Measurements from ENCODE around the gene CTRB2.
A peak's percentile ranks its signal among the peaks of the same experiment; 100 is the strongest.

The CTRB2 gene

DNA sequence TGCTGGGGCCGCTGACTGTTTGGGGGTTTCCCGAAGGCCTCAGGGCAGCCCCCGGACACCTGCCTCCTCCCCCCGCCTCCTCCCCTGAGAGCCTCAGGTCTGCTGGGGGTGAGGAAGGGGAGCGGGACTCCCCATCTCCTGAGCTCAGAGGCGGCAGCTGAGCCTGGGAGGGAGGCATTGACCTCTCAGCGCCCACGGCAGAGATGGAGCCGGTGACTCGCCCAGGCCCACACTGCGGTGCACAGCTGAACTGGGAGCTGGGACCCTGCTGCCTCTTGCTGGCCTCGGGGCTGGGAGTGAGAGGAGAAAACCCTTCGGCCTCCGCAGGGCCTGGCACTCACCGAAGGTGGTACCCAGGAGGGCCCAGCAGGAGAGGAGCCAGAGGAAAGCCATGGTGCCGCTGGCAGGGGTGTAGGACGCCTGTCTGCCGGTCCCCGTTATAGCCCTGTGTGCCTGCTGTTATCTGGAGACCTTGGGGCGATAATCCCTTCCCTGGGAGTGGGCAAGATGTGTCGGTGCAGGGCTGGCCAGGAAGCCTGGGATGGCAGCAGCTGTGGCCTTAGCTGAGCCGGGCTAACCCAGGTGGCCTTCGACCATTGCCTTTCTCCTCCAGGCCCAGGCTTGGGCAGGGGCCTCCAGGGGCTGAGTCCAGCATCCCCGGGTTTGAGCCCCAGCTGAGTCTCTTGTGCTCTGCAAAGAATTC lies at the start of gene CTRB2:
Gene CTRB2, minus strand, starts transcription at position 413 of the 703 bp plus-strand sequence. Its CDS starts 20 bp downstream, at position 393.
- TF ChIP-seq, protein P1, sequence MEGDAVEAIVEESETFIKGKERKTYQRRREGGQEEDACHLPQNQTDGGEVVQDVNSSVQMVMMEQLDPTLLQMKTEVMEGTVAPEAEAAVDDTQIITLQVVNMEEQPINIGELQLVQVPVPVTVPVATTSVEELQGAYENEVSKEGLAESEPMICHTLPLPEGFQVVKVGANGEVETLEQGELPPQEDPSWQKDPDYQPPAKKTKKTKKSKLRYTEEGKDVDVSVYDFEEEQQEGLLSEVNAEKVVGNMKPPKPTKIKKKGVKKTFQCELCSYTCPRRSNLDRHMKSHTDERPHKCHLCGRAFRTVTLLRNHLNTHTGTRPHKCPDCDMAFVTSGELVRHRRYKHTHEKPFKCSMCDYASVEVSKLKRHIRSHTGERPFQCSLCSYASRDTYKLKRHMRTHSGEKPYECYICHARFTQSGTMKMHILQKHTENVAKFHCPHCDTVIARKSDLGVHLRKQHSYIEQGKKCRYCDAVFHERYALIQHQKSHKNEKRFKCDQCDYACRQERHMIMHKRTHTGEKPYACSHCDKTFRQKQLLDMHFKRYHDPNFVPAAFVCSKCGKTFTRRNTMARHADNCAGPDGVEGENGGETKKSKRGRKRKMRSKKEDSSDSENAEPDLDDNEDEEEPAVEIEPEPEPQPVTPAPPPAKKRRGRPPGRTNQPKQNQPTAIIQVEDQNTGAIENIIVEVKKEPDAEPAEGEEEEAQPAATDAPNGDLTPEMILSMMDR (IDR thresholded peaks at IDR 0.05; ENCODE audit: control extremely low read depth, extremely low read depth, low read depth, missing control alignments): no peak
- peak; percentile 65 for DNase-seq (ENCODE audit: extremely low spot score)
- ChIA-PET CTCF (interaction anchor here (1.7 to 2.3 kb wide), 2 partner anchors 27 to 195 kb away, joined by 3 to 20 read pairs; no protein-coding TSS in a partner anchor), POLR2A (interaction anchor here (0.6 kb wide), 1 partner anchor 204 kb away, joined by 8 read pairs; no protein-coding TSS in a partner anchor)

DNA sequence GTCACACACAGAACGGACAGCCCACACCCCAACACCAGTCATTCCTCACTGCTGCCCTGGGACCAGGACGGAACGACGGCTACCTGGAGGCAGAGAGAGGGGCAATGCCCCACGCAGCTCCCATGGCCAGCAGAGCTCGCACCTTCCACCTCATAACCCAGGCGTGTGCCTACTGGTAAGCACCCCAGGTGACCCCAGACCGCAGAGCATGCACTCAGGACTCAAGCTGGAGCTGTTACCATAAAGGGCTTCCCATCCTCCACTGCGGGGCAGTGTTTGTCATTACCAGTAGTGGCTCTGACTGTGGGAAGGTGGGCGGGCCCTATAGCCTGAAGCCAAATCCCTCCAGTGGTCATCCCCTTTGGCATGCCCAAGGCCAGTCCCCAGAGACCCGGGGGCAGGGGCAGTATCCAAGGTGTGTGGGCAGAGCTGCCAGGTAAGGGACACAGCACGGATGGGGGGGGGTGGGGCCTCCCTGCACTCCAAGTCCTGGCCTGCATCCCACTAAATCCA lies 49.2 kb upstream of the CTRB2 start:
- TF ChIP-seq, protein P1 (IDR thresholded peaks at IDR 0.05; ENCODE audit: control extremely low read depth, extremely low read depth, low read depth, missing control alignments): no peak
- POLR2A ChIA-PET: no interaction called here
- CTCF ChIA-PET: interaction anchor here (1.4 to 5.2 kb wide), 3 partner anchors 22 to 132 kb away, joined by 3 to 23 read pairs (median 7); no protein-coding TSS in a partner anchor

DNA sequence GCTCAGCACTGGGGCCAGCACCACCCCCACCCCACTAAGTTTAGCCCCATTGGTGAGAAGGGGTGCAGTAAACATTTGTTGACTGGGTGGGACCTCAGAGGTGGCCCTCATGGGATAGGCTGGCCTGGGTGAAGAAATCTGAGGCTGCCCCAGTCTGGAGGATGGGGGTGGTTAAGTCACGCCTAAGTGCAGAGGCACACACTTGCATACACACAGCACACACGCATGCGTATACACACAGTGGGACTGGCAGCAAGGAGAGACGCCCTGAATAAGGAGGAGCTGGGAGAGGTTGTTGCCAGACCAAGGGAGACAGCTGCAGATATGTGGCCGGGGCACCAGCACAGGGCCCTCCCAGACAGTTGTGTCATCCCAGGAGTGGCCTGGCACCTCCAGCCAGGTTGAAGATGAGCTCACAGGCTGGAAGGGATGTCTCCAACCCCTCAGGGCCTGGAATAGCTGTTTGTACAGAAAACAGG lies 47.4 kb upstream of the CTRB2 start:
- TF ChIP-seq, protein P1 (IDR thresholded peaks at IDR 0.05; ENCODE audit: control extremely low read depth, extremely low read depth, low read depth, missing control alignments): no peak
- ChIA-PET CTCF (interaction anchor here (1.2 to 5.2 kb wide), 4 partner anchors 13 to 149 kb away, joined by 3 to 23 read pairs (median 4); no protein-coding TSS in a partner anchor), POLR2A (no interaction called here)
- DNase-seq (ENCODE audit: extremely low spot score): no peak

More for the DNA sequence above, 49.2 kb upstream of the CTRB2 start:
- DNase-seq (ENCODE audit: extremely low spot score): no peak

DNA sequence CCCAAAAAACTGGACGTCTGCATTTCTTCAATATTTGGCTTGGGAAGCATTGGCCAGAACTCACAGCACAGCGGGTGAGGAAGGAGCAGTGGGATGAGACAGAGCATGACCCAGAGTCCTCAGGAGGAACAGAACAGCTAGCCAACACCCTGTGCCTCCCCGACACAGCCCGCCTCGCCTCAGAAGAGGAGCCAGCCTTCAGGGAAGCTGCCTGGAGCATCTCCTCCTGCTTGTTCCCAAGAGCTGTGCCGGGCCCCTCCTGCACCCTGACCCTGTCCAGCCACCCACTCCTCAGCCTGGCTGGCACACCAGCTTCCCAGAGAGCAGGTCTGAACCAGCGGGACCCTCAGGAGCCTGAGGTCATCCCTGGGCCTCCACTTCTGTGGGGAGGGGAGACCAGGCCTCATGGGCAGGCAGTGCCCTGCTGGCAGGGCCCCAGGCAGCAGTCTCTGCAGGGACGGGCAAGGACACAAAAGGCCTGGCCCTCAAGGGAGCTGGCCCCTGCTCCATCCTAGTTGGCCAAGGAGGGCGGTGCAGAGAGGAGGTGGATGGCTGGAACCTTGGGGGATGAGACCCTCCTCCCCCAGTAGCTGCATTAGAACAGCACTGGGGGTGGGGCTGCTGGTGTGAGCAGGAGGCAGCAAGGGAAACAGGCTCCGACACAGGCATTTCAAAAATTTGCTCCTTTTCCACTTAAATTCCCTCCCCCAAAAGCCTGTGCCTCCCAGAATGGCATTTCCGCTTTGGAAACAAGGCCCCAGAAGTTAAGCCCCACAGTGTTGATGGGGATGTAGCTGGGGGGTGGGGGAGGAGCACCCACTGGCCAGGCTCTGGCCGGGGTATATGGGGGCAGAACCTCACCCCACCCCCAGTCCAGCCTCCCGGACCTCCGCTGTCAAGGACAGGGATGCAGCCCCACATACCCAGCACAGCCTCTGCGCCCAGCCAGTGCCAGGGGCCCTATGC lies 46.3 kb upstream of the CTRB2 start:
- CTCF ChIA-PET: interaction anchor here (1.9 to 5.2 kb wide), 2 partner anchors 19 to 132 kb away, joined by 6 to 23 read pairs; no protein-coding TSS in a partner anchor
- TF ChIP-seq, protein P1 (IDR thresholded peaks at IDR 0.05; ENCODE audit: control extremely low read depth, extremely low read depth, low read depth, missing control alignments): no peak
- POLR2A ChIA-PET: no interaction called here
- no peak for DNase-seq (ENCODE audit: extremely low spot score)

DNA sequence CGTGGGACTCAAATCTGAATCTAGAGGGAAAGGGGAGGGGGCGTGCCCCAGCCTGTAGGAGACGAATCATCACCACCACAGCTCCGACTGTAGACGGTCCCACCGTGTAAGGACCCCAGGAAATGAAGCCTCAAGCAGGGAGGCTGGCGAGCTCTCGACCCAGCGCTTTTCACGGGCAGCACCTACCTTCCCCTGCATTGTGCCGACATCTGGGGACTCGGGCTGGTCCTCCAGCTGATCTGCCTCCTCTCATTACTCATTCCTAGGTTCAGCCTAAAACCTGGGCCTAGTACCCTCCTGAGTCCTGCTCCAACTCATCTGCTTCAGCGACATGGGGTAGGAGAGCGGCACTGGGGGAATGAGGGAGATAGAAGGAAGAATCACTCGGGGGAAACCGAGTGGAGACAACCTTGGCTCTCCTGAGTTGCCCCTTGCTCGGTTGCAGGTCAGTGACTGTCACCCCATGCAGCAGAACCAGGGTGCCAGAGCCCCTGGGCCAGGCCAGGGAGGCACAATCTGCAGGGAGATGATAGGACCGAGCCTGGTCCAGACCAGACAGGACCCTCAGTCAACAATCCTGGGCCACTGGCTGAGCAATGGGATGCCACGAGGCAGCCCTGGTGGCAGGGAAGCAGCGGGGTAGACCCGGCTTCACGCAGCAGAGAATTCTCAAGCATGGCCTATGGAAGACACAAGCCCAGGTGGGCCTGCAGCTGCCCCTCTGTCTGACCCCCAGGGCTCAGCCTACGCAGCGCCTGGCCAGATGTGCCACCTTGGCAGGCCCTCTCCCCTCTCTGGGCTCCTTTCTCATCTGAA lies 45.3 kb upstream of the CTRB2 start:
- TF ChIP-seq, protein P1 (IDR thresholded peaks at IDR 0.05; ENCODE audit: control extremely low read depth, extremely low read depth, low read depth, missing control alignments): no peak
- POLR2A ChIA-PET: no interaction called here
- DNase-seq (ENCODE audit: extremely low spot score): no peak
- CTCF ChIA-PET: interaction anchor here (1.2 kb wide), 1 partner anchor 31 kb away, joined by 3 read pairs; no protein-coding TSS in a partner anchor
